Aorta (tissue), 5 donors: Measurements from ENCODE around the gene POTEG. TPM values are rescaled to one million over a fixed set of nuclear protein-coding genes. Genes with fewer than 3 reads are reported as not detected.
"Not testable (repeated sequence)": the region's sequence is repeated elsewhere in the genome, so short reads cannot be mapped to it uniquely, and the experiment has no call there.

ENCODE experiments used
- ATAC-seq: fragments of 200-7000 bp; cut with Tn5 transposase; one replicate; pipeline ENCODE4 v1.9.1; 2022; ENCODE audit warnings: moderate library complexity; ENCODE audit not compliant: low FRiP score
- DNase-seq, 2 donors: peaks; one replicate each; pipeline ENCODE4 v3.0.0-alpha.2; 2020
- H3K27ac ChIP-seq, 2 donors: one replicate each; pipeline ENCODE4 v1.5.1; 2013; ENCODE audit warnings: low read length in 2 of 2, mild to moderate bottlenecking in 2 of 2, moderate library complexity in 2 of 2, control low read depth in 1 of 2, inconsistent platforms in 1 of 2, low read depth in 1 of 2
- H3K27me3 ChIP-seq, 2 donors: one replicate each; pipeline ENCODE4 v1.6.1; 2013; ENCODE audit warnings: control low read depth in 1 of 2, low read length in 1 of 2, mild to moderate bottlenecking in 1 of 2, moderate library complexity in 1 of 2; ENCODE audit not compliant: insufficient read depth in 2 of 2, control insufficient read depth in 1 of 2
- H3K36me3 ChIP-seq, 2 donors: one replicate each; pipeline ENCODE4 v1.6.1; 2013; ENCODE audit warnings: control low read depth in 1 of 2, low read length in 1 of 2, mild to moderate bottlenecking in 1 of 2; ENCODE audit not compliant: insufficient read depth in 2 of 2, control insufficient read depth in 1 of 2
- H3K4me1 ChIP-seq, 2 donors: one replicate each; pipeline ENCODE4 v1.6.1; 2013; ENCODE audit warnings: low read length in 2 of 2, control low read depth in 1 of 2, mild to moderate bottlenecking in 1 of 2, moderate library complexity in 1 of 2; ENCODE audit not compliant: insufficient read depth in 2 of 2, control insufficient read depth in 1 of 2
- H3K4me3 ChIP-seq, 2 donors: one replicate each; pipeline ENCODE4 v1.5.1; 2013; ENCODE audit warnings: low read length in 2 of 2, control low read depth in 1 of 2, mild to moderate bottlenecking in 1 of 2
- H3K9me3 ChIP-seq: one replicate; pipeline ENCODE4 v1.6.1; 2013; ENCODE audit warnings: mild to moderate bottlenecking, low read length; ENCODE audit not compliant: control insufficient read depth
- WGBS, 2 donors: extraction: QIAGEN DNeasy Blood & Tissue Kit; methylation state at CpG; one replicate each; pipeline ENCODE4 v1.1.7; 2013; 5-methylcytosine and 5-hydroxymethylcytosine counted together
- intact Hi-C, 2 donors: fragments of 100-400 bp; cut with DNase I; formaldehyde crosslinking; loops; one replicate each; pipeline versions ENCODE4 v1.14.2 to v1.15.0; 2022
- polyA plus RNA-seq, 2 donors: library from polyadenylated mRNA; stranded (reverse); fragments of 200-250 nt; gene quantifications; one replicate each; pipeline ENCODE4 v1.2.3, GENCODE V29; 2013
- total RNA-seq, 2 donors: library from RNA; stranded (reverse); fragmentation: NEBNext Ultra II Directional; extraction: Animal tissue kit (Norgen Biotek cat#: 25700); gene quantifications; one replicate each; pipeline ENCODE4 v1.2.1, GENCODE V29; 2021
- donor health status: healthy with polysubstance abuse.
- donor health status: Bipolar disorder and iron deficiency.
- donor health status: DM: no; HTN: no; CAD: no.
- donor health status: DM: no; HTN: no; CAD: no.
- donor health status: DM: yes; HTN: yes; CAD: no.

POTEG gene
- total and polyA plus RNA-seq, 4 donors: not detected

GRCh38 chr14:19361636-19362253, 72.4 kb downstream of the POTEG start:
- DNase-seq, H3K27me3 ChIP-seq, H3K27ac ChIP-seq, intact Hi-C loops, H3K36me3 ChIP-seq, H3K9me3 ChIP-seq, H3K4me1 ChIP-seq, ATAC-seq, H3K4me3 ChIP-seq: not testable (repeated sequence)
- WGBS, 2 donors: 91 to 96% methylated on average over 7 to 21 of the region's 38 CpGs

- H3K9me3 ChIP-seq, H3K4me3 ChIP-seq, intact Hi-C loops, H3K27me3 ChIP-seq, ATAC-seq, DNase-seq, H3K36me3 ChIP-seq, H3K4me1 ChIP-seq, H3K27ac ChIP-seq: not testable (repeated sequence)
- WGBS, 2 donors: 90 to 92% methylated on average over 8 of the region's 34 CpGs
Observed at GRCh38 chr14:19360937-19361635, 73.1 kb downstream of the POTEG start.
